Measurements from ENCODE around the gene MID1.

Gene MID1

DNA sequence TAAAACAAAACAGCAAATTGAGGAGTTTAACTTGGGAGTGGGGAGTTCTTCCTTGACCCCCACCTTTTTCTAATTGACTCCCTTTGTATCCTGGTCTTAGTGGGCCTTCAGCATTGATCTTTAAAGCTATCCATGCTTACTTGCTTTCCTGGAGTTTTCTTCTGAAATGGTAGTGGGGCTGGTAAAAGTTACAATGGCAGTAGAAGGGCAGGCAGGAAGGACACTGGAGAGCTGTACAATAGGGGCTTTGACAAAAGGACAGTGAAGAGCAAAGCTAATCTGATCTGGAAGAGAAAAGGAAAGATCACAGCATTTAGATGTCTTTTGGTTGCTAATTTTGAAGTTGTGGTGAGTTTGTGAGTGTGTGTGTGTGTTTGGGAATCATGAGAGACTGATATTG, 111.5 kb downstream of the MID1 start (continued):
- TF ChIP-seq HOXC10 (CRISPR knock-in tag; IDR thresholded peaks at IDR 0.05), result no peak
- TF ChIP-seq ZNF660 (tag by site-specific recombination; IDR thresholded peaks at IDR 0.05), result no peak

DNA sequence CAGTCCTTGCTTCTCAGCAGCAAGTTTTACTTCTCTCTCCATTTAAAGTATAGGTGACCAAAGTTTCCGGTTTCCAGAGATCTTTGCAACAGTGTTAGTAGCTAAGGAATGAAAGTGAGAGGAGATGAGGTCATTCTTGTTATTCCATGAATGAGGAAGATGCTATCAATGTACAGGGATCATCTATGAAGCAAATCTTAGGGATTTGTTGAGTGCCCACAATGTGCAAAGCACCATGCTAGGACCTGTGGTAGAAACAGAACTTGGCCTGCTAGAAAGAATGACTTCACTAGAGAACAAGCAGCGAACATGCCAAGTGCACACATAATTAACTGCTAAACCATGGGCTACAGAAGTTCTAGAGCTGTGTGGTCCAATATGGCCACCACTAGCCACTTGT, 112.5 kb downstream of the MID1 start:
- no peaks in the 10 kb centered on the region for H3K9me3 ChIP-seq (ENCODE audit: control insufficient read depth, insufficient read depth, low read depth, low read length)
- H3K36me3 ChIP-seq (ENCODE audit: control insufficient read depth in 2 of 2, insufficient read depth in 1 of 2, low read length in 2 of 2), result peaks cover 0 to 33% of the 10 kb centered on the region in 2 experiments; a peak in 1 of 3 replicates
- no peak overlapping the region for H3K27ac ChIP-seq (ENCODE audit: extremely low read depth, low read depth, low read length)
- POLR2A ChIA-PET, result no interaction called here
- TF ChIP-seq ZNF843 (tag by site-specific recombination; IDR thresholded peaks at IDR 0.05) (no peak), ZFP69B (tag by site-specific recombination; IDR thresholded peaks at IDR 0.05) (no peak), ZNF776 (tag by site-specific recombination; IDR thresholded peaks at IDR 0.05; ENCODE audit: borderline replicate concordance) (no peak), TRIM28 (IDR thresholded peaks at IDR 0.05; ENCODE audit: borderline replicate concordance, low read length) (no peak), MZF1 (tag by site-specific recombination; IDR thresholded peaks at IDR 0.05; ENCODE audit: borderline replicate concordance) (no peak), ZFP3 (tag by site-specific recombination; IDR thresholded peaks at IDR 0.05; ENCODE audit: low read depth) (no peak), ZNF324 (tag by site-specific recombination; IDR thresholded peaks at IDR 0.05) (no peak), SP7 (tag by site-specific recombination; IDR thresholded peaks at IDR 0.05) (no peak), ZEB2 (tag by site-specific recombination; IDR thresholded peaks at IDR 0.05) (no peak), SP3 (tag by site-specific recombination; IDR thresholded peaks at IDR 0.05) (no peak), ZBTB26 (tag by site-specific recombination; optimal IDR thresholded peaks at IDR 0.05) (no peak), HOXA7 (CRISPR knock-in tag; IDR thresholded peaks at IDR 0.05; ENCODE audit: borderline replicate concordance) (no peak), ZNF514 (tag by site-specific recombination; IDR thresholded peaks at IDR 0.05) (no peak), YY1 (tag by site-specific recombination; IDR thresholded peaks at IDR 0.05) (no peak), ZNF560 (tag by site-specific recombination; IDR thresholded peaks at IDR 0.05; ENCODE audit: borderline replicate concordance) (no peak)
- TF ChIP-seq, protein P1, sequence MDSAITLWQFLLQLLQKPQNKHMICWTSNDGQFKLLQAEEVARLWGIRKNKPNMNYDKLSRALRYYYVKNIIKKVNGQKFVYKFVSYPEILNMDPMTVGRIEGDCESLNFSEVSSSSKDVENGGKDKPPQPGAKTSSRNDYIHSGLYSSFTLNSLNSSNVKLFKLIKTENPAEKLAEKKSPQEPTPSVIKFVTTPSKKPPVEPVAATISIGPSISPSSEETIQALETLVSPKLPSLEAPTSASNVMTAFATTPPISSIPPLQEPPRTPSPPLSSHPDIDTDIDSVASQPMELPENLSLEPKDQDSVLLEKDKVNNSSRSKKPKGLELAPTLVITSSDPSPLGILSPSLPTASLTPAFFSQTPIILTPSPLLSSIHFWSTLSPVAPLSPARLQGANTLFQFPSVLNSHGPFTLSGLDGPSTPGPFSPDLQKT (IDR thresholded peaks at IDR 0.05; ENCODE audit: borderline replicate concordance, low read depth, low read length), result no peak
- CTCF ChIA-PET, result no interaction called here
- no peaks in the 10 kb centered on the region for H3K4me1 ChIP-seq (ENCODE audit: control insufficient read depth, insufficient read depth, low read length)
- H3K4me3 ChIP-seq (ENCODE audit: low read depth, low read length), result no peak overlapping the region

DNA sequence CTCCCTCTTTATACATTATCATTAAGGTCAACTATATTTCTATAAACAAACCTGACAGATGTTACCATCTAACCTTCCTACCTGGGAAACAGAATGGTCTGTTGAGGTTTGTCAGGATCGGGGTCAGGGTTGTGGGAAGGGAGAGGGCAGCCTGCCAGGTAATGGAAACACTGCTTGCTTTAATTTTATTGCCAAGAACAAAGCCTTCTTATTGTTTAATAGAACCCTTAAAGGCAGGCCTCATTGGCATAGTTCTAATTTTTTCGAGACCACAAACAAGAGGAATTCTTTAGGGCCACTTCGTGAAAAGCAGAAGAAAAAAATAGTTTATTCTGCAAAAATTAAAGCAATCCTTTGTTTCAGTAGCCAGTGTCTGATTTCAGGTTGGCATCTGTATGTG, 113.2 kb downstream of the MID1 start:
- ChIA-PET CTCF (no interaction called here), POLR2A (no interaction called here)
- Histone ChIP-seq H3K27ac (ENCODE audit: extremely low read depth, low read depth, low read length) (no peak overlapping the region), H3K9me3 (ENCODE audit: control insufficient read depth, insufficient read depth, low read depth, low read length) (no peaks in the 10 kb centered on the region), H3K36me3 (ENCODE audit: control insufficient read depth in 2 of 2, insufficient read depth in 1 of 2, low read length in 2 of 2) (peaks cover 0 to 40% of the 10 kb centered on the region in 2 experiments; a peak in 1 of 3 replicates), H3K4me1 (ENCODE audit: control insufficient read depth, insufficient read depth, low read length) (no peaks in the 10 kb centered on the region), H3K4me3 (ENCODE audit: low read depth, low read length) (no peak overlapping the region)
- TF ChIP-seq ZNF624 (tag by site-specific recombination; IDR thresholded peaks at IDR 0.05) (no peak), ZNF416 (tag by site-specific recombination; IDR thresholded peaks at IDR 0.05) (no peak), ZNF701 (tag by site-specific recombination; IDR thresholded peaks at IDR 0.05) (no peak), ZNF707 (tag by site-specific recombination; IDR thresholded peaks at IDR 0.05) (no peak), AEBP2 (tag by site-specific recombination; IDR thresholded peaks at IDR 0.05; ENCODE audit: borderline replicate concordance) (no peak), ZNF121 (tag by site-specific recombination; IDR thresholded peaks at IDR 0.05) (no peak)
